RWPE2 (cell line): ENCODE measurements around the gene SMARCA4.
"Not testable (repeated sequence)": the region's sequence is repeated elsewhere in the genome, so short reads cannot be mapped to it uniquely, and the experiment has no call there.

Source experiments
- ATAC-seq: fragments of 200-7000 bp; cut with Tn5 transposase; 3 replicates; pipeline ENCODE4 v1.9.1; 2021; ENCODE audit warnings: low read depth
- DNase-seq: peaks from one replicate; pipeline ENCODE4 v3.0.0-alpha.2; 2020; ENCODE audit warnings: low spot score
- H3K27ac ChIP-seq: fragments of 450-650 bp; 2 replicates; pipeline ENCODE4 v1.5.1; 2017; ENCODE audit warnings: mild to moderate bottlenecking; ENCODE audit not compliant: poor library complexity, severe bottlenecking
- H3K27me3 ChIP-seq: fragments of 250-450 bp; sonication (Bioruptor Pico); 2 replicates; pipeline ENCODE4 v1.5.1; 2021; ENCODE audit warnings: mild to moderate bottlenecking, moderate library complexity; ENCODE audit not compliant: insufficient read depth, poor library complexity, severe bottlenecking
- H3K36me3 ChIP-seq: fragments of 250-450 bp; sonication (Bioruptor Pico); 2 replicates; pipeline ENCODE4 v1.5.1; 2020; ENCODE audit warnings: low read depth, mild to moderate bottlenecking, moderate library complexity
- H3K4me1 ChIP-seq: fragments of 250-450 bp; sonication (Bioruptor Pico); 2 replicates; pipeline ENCODE4 v1.5.1; 2021; ENCODE audit warnings: mild to moderate bottlenecking, moderate library complexity; ENCODE audit not compliant: insufficient read depth, poor library complexity, severe bottlenecking
- H3K4me3 ChIP-seq: fragments of 250-450 bp; sonication (Bioruptor Pico); 2 replicates; pipeline ENCODE4 v1.5.1; 2021; ENCODE audit warnings: mild to moderate bottlenecking, moderate library complexity; ENCODE audit not compliant: severe bottlenecking
- H3K9me3 ChIP-seq: fragments of 250-450 bp; sonication (Bioruptor Pico); 2 replicates; pipeline ENCODE4 v1.5.1; 2021; ENCODE audit warnings: mild to moderate bottlenecking, moderate library complexity; ENCODE audit not compliant: severe bottlenecking
- TF ChIP-seq, protein P1 (sequence below): fragments of 450-650 bp; IDR thresholded peaks from one replicate; pipeline ENCODE4 v1.5.1; 2017; ENCODE audit warnings: mild to moderate bottlenecking, moderate library complexity; ENCODE audit not compliant: poor library complexity, severe bottlenecking

The SMARCA4 gene

DNA sequence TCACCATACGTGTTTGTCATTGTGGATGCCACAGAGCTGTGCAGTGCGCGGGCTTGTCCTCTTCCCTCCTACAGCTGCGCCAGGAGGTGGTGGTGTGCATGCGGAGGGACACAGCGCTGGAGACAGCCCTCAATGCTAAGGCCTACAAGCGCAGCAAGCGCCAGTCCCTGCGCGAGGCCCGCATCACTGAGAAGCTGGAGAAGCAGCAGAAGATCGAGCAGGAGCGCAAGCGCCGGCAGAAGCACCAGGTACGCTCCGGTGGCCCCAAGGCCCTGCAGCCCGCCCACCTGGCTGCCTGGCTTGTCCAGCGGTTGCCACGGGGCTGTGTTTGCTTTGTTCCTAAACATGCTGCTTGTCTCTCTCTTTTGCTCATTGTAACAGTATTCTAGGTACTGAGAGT is 30.2 kb downstream of the SMARCA4 start:
- H3K27me3 ChIP-seq, result no peaks in the 10 kb centered on the region
- no peak for ATAC-seq
- no peak overlapping the region for H3K4me3 ChIP-seq
- TF ChIP-seq, protein P1, sequence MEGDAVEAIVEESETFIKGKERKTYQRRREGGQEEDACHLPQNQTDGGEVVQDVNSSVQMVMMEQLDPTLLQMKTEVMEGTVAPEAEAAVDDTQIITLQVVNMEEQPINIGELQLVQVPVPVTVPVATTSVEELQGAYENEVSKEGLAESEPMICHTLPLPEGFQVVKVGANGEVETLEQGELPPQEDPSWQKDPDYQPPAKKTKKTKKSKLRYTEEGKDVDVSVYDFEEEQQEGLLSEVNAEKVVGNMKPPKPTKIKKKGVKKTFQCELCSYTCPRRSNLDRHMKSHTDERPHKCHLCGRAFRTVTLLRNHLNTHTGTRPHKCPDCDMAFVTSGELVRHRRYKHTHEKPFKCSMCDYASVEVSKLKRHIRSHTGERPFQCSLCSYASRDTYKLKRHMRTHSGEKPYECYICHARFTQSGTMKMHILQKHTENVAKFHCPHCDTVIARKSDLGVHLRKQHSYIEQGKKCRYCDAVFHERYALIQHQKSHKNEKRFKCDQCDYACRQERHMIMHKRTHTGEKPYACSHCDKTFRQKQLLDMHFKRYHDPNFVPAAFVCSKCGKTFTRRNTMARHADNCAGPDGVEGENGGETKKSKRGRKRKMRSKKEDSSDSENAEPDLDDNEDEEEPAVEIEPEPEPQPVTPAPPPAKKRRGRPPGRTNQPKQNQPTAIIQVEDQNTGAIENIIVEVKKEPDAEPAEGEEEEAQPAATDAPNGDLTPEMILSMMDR, result no peak
- no peak overlapping the region for H3K27ac ChIP-seq
- H3K36me3 ChIP-seq, result peaks cover 74% of the 10 kb centered on the region
- H3K9me3 ChIP-seq, result no peaks in the 10 kb centered on the region
- H3K4me1 ChIP-seq, result no peaks in the 10 kb centered on the region
- DNase-seq, result no peak

DNA sequence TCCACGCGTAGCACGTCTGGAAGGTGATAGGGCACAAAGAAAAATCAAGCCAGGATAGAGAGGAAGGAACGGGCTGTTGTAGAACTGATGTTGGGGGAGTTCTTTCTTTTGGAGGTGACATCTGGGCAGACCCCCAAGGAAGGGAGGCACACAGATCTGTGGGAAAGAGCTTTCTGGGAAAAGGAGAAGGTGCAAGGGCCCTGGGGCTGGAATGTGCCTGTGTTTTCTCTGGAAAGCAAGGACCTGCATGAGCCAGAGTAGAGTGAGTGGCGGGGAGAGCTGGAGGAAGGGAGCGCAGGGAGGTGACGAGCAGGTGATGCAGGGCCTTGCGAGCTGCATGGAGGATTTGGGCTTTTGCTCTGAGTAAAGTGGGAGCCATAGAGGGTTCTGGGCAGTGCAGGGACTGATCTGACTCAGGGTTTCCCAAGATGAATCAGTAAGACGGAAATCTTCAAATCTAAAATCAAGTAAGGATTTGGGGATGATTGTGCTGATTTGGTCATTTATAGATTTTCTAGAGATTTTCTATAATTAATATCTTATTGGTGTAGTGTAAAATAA is 30.8 kb downstream of the SMARCA4 start:
- Histone ChIP-seq H3K27me3 (no peaks in the 10 kb centered on the region), H3K36me3 (peaks cover 77% of the 10 kb centered on the region), H3K27ac (no peak overlapping the region), H3K4me3 (no peak overlapping the region), H3K4me1 (no peaks in the 10 kb centered on the region), H3K9me3 (no peaks in the 10 kb centered on the region)
- ATAC-seq (no peak), DNase-seq (no peak)
- TF ChIP-seq, protein P1, result no peak

DNA sequence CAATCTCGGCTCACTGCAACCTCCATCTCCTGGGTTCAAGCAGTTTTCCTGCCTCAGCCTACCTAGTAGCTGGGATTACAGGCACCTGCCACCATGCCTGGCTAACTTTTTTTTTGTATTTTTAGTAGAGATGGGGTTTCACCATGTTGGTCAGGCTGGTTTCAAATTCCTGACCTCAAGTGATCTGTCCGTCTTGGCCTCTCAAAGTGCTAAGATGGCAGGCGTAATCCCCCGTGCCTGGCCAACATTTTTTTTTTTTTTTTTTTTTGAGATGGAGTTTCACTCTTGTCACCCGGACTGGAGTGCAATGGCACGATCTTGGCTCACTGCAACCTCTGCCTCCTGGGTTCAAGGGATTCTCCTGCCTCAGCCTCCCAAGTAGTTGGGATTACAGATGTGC is 31.3 kb downstream of the SMARCA4 start:
- H3K27ac ChIP-seq, H3K4me3 ChIP-seq, H3K27me3 ChIP-seq, H3K9me3 ChIP-seq, ATAC-seq, DNase-seq, H3K4me1 ChIP-seq: not testable (repeated sequence)
- peaks cover 77% of the 10 kb centered on the region for H3K36me3 ChIP-seq

DNA sequence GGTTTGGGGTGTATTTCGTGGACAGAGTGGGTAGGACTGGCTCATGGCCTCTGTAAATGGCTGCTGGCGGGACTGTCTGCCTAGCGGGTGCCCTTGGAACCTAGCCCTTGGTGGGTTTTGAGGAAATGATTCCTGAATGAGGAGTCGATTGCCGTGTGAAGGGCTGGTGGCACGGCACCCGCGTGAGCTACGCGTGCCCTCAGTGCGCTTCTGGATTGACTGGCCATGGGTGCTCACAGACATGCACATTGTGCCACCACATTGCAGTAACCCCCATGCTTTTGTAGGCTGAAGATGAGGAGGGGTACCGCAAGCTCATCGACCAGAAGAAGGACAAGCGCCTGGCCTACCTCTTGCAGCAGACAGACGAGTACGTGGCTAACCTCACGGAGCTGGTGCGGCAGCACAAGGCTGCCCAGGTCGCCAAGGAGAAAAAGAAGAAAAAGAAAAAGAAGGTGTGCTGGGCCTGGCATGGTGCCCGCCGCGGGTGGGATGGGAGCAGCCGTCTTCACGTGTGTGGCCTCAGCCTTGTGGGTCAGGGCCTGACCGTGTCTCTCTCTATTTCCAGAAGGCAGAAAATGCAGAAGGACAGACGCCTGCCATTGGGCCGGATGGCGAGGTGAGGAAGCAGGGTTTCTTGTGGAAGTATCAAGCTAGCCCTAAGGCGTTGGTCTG is 35.2 kb downstream of the SMARCA4 start:
- ATAC-seq (no peak), DNase-seq (no peak)
- H3K36me3 ChIP-seq, result peaks cover 85% of the 10 kb centered on the region
- TF ChIP-seq, protein P1, result no peak
- no peak overlapping the region for H3K27ac ChIP-seq
- H3K4me1 ChIP-seq, result no peaks in the 10 kb centered on the region
- H3K9me3 ChIP-seq, result no peaks in the 10 kb centered on the region
- no peaks in the 10 kb centered on the region for H3K27me3 ChIP-seq
- H3K4me3 ChIP-seq, result no peak overlapping the region

DNA sequence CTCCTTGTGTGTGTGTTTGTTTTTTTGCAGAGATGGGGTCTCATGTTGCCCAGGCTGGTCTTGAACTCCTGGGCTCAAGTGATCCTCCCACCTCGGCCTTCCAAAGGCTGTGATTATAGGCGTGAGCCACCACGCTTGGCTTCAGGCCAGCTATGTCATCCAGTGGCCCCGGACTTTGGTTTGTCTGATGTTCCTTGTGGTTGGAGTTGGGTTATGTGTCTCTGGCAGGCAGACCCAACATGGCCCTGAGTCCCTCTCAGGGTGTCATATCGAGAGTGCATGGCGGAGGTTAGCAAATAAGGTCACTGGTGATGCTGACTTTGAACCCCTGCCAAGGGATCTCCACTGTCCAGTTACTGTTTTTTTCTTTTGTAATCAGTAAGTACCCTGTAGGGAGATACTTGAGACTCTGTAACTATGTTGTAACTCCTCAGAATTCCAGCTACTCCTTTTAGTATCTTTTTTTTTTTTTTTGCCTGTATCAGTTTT is 37.3 kb downstream of the SMARCA4 start:
- TF ChIP-seq, protein P1, result no peak
- Histone ChIP-seq H3K4me1 (no peaks in the 10 kb centered on the region), H3K36me3 (peaks cover 75% of the 10 kb centered on the region), H3K4me3 (no peak overlapping the region), H3K9me3 (no peaks in the 10 kb centered on the region), H3K27me3 (no peaks in the 10 kb centered on the region), H3K27ac (no peak overlapping the region)
- DNase-seq (no peak), ATAC-seq (no peak)
